ENCODE data around the gene TRIM46.
"Not testable (repeated sequence)": the region's sequence is repeated elsewhere in the genome, so short reads cannot be mapped to it uniquely, and the experiment has no call there.

Gene TRIM46

DNA sequence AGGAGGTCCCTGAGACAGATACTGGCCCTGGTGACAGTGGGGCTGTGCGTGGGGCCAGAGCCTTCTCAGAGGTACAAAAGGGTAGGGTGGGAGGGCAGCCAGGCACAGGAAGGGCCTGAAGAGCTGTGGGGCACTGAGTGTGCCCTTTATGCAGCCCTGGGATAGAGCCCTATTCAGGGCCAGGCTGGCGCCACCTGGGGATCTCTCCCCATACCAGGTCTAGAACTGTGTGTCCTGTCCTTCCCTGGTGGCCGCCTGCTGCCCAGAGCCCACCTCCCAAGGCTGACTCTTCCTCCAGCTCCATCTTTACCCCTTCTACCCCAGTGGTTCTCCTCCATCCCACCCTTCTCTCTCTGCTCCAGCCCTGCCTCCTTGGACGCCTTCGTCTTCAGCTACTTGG is 59.9 kb downstream of the TRIM46 start:
- DNase-seq: not testable (repeated sequence)
